Stimulated activated CD8-positive, alpha-beta memory T cell treated with anti-CD3 and anti-CD28 coated beads, Interleukin-12 subunit alpha, Interleukin-12 subunit beta, amount 100 ng/mL, for 1 hour (primary cell): ENCODE measurements around the gene ERCC4.

Experiments
- DNase-seq: peaks from one replicate; pipeline ENCODE4 v3.0.0-alpha.2; 2020; ENCODE audit warnings: low read depth

The ERCC4 gene

GRCh38 chr16:13994239-13995106 is 74.5 kb downstream of the ERCC4 start:
- DNase-seq = no peak

GRCh38 chr16:13995194-13995593 is 75.2 kb downstream of the ERCC4 start:
- DNase-seq = no peak

- no peak for DNase-seq
These were observed 76.9 kb downstream of the ERCC4 start for GRCh38 chr16:13996778-13997288.

GRCh38 chr16:13997526-13997925 is 77.6 kb downstream of the ERCC4 start:
- no peak for DNase-seq

GRCh38 chr16:13997933-13998332 is 78.0 kb downstream of the ERCC4 start:
- DNase-seq = no peak

- DNase-seq = no peak
These were observed 79.3 kb downstream of the ERCC4 start for GRCh38 chr16:13999071-13999894.

- no peak for DNase-seq
These were observed 80.0 kb downstream of the ERCC4 start for GRCh38 chr16:13999895-14000425.

GRCh38 chr16:14001521-14001920 is 81.6 kb downstream of the ERCC4 start:
- DNase-seq = no peak
